AG04449 (cell line): ENCODE measurements around the gene MIA2.

Experiments used
- CTCF ChIA-PET: fragments of 350-600 bp; formaldehyde crosslinking; extraction: SDS; loops from one replicate; lab custom pipeline; 2021; ENCODE audit warnings: antibody characterized with exemption; lab: Yijun Ruan, JAX
- POLR2A ChIA-PET: fragments of 400-600, 350-600 bp; formaldehyde crosslinking; extraction: SDS; loops from one replicate; lab custom pipeline; 2020; ENCODE audit warnings: antibody characterized with exemption, inconsistent platforms; lab: Yijun Ruan, JAX
- DNase-seq: peaks from one replicate; pipeline ENCODE4 v3.0.0-alpha.2; 2010; ENCODE audit warnings: low read depth, low spot score
- H3K4me3 ChIP-seq: 2 replicates; pipeline ENCODE4 v1.5.1; 2011; ENCODE audit warnings: low read depth, mild to moderate bottlenecking, control low read depth, low read length
- TF ChIP-seq, protein P1 (sequence below): IDR thresholded peaks from one replicate; pipeline ENCODE4 v1.5.1; 2011; ENCODE audit warnings: mild to moderate bottlenecking, moderate library complexity, low read length, control low read depth, inconsistent platforms; ENCODE audit not compliant: insufficient read depth; ENCODE audit errors: missing control alignments

Gene MIA2

DNA sequence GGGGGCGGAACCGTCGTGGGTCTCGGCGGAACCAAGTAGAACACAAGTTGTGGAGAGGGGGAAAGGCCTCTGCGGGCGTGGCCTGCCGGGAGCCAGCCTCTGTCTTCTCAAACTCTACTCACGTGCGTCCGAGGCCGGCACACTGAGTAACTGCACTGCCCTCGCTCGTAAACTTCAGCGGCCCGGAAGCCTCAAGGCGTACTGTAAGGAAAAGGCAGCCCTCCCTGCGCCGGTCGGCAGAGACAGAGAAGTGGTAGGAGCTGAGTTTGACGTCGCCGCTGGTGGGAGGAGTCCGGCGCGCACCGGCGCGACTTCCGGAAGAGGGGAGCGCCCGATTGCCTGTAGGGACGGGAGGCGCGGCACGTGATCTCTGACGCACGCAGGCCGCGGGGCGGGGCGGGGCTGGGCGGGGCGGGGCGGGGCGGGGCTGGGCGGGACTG lies 198.5 kb downstream of the MIA2 start, which contains the start of gene FBXO33:
Gene FBXO33, minus strand, starts transcription at position 255 of the 440 bp plus-strand sequence. CDS start 271 bp downstream, outside the sequence.
- POLR2A ChIA-PET, result interaction anchor here (0.6 to 2.3 kb wide), 5 partner anchors 15 to 329 kb away, joined by 3 to 19 read pairs (median 3); partner anchors contain the start of genes SEC23A and TRAPPC6B
- TF ChIP-seq, protein P1, sequence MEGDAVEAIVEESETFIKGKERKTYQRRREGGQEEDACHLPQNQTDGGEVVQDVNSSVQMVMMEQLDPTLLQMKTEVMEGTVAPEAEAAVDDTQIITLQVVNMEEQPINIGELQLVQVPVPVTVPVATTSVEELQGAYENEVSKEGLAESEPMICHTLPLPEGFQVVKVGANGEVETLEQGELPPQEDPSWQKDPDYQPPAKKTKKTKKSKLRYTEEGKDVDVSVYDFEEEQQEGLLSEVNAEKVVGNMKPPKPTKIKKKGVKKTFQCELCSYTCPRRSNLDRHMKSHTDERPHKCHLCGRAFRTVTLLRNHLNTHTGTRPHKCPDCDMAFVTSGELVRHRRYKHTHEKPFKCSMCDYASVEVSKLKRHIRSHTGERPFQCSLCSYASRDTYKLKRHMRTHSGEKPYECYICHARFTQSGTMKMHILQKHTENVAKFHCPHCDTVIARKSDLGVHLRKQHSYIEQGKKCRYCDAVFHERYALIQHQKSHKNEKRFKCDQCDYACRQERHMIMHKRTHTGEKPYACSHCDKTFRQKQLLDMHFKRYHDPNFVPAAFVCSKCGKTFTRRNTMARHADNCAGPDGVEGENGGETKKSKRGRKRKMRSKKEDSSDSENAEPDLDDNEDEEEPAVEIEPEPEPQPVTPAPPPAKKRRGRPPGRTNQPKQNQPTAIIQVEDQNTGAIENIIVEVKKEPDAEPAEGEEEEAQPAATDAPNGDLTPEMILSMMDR, result no peak
- CTCF ChIA-PET, result interaction anchor here (1.0 kb wide), 1 partner anchor 201 kb away, joined by 4 read pairs; no protein-coding TSS in a partner anchor
- peak within 1 kb of the TSS; percentile 89 for H3K4me3 ChIP-seq
- peak; percentile 74 for DNase-seq

DNA sequence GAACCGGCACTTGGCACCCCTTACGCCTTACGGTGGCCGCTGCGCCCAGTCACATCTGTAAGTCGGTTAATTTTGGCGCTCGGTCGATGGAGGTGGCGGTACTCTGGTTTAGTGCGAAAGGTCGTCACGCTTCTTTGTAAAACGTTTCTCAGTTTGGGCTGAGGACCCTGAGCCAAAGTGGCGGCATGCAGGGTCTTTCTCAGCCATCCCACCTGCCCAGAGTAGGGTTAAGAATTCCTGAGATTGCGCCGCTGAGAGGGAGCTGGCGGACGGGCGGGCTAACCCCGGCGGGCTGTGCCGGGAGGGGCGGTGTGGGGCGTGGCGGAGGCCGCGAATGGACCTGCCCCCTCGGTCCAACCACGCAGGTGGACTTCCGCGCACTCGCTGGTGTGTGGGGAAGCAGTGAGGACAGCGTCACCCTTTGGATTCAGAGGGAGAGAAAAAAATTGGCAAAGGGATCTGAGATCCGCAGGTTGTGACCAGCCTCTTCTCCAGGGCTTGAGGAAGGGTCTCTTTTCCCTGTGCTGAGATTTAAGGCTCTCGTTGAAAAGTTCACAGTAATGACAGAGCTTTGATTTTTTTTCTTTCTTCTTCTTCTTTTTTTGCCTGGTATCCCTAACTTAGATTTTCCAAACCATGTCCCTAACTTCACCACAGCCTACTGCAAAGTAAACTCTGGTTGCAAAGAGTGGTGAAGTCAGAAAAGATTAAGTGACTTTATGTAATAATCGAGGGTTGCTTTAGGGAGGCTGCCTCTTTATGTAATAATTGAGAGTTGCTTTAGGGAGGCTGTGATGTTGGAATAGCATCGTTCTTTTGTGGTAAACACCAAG lies 199.1 kb downstream of the MIA2 start:
- TF ChIP-seq, protein P1, result no peak
- no peak for DNase-seq
- ChIA-PET CTCF (interaction anchor here (1.0 kb wide), 1 partner anchor 201 kb away, joined by 4 read pairs; no protein-coding TSS in a partner anchor), POLR2A (interaction anchor here (0.6 to 2.3 kb wide), 5 partner anchors 16 to 329 kb away, joined by 3 to 19 read pairs (median 3); partner anchors contain the start of genes SEC23A and TRAPPC6B)
- H3K4me3 ChIP-seq, result peak overlapping the region; percentile 83

DNA sequence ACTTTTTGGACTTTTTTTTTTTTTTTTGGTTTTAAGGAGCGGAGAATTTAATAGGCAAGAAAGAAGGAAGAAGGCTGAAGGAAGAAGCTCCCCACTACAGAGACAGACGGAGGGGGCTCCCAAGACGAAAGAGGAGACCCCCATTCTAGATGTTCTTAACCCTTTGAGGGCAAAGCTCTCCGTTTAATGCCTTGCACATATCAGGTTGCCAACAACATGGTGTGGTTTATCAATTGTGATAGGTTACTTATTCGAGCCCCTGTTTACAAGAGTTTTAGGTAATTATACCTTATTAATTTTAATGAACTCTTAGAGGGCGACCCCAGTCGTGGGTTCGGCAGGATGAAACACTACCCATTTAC lies 199.7 kb downstream of the MIA2 start:
- CTCF ChIA-PET, result no interaction called here
- TF ChIP-seq, protein P1, result no peak
- no peak for DNase-seq
- H3K4me3 ChIP-seq, result peak overlapping the region; percentile 83
- POLR2A ChIA-PET, result interaction anchor here (0.6 to 0.7 kb wide), 2 partner anchors 17 to 244 kb away, joined by 3 read pairs; no protein-coding TSS in a partner anchor

DNA sequence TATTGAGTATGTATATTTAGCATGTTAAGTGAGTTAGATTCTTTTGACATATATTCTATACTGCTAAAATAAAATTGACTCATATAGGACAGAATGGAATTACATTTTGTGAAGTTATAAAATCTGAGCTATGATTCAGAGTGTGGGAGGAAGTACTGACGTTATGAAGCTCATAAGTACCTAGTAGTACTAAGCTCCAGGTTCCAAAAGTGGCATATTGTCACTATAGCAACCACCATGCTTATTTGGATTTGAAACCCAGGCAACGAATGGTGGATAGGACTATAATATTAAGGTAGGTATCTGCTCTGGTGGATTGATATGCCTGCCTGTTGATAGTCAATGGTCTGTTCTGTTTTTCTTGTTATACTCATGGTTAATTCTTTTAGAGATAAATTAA lies 200.7 kb downstream of the MIA2 start:
- CTCF ChIA-PET, result interaction anchor here (0.8 kb wide), 1 partner anchor 11 kb away, joined by 3 read pairs; no protein-coding TSS in a partner anchor
- TF ChIP-seq, protein P1, result no peak
- no peak for DNase-seq
- POLR2A ChIA-PET, result no interaction called here
- no peak overlapping the region for H3K4me3 ChIP-seq

DNA sequence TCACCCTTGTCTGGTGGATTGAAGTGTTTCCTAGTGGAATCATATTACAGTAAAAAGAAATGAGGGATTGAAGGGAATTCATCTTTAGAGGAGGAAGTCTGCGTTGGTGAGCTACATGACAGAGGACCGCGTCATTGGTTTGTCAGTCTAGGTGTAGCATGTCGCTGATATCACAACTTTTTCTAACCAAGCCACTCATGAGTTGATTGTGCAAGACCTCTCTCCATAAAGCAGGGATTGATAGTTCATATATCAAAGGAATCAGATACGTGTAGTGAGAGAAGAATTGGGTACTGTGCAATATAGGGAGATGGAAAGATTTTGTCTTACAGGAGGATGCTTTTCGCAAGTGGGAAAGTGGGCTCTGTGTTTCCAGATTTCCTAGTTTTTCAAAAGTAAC lies 201.5 kb downstream of the MIA2 start:
- DNase-seq, result no peak
- CTCF ChIA-PET, result no interaction called here
- POLR2A ChIA-PET, result no interaction called here
- TF ChIP-seq, protein P1, result no peak
- H3K4me3 ChIP-seq, result no peak overlapping the region
